K562 (cell line): ENCODE data around the gene KRTAP4-8. TPM values are rescaled to one million over a fixed set of nuclear protein-coding genes. Genes with fewer than 3 reads are reported as not detected.

Experiments
- ATAC-seq: fragments of 200-7000 bp; cut with Tn5 transposase; 3 replicates; pipeline ENCODE4 v1.9.1; 2020; ENCODE audit warnings: moderate library complexity
- BruUV-seq: library from RNA; stranded (reverse); fragments of 400-500 nt; replicated peaks from 2 replicates; lab custom pipeline; 2021; lab: Mats Ljungman, UMichigan
- CTCF ChIA-PET: fragments of 300-600 bp; formaldehyde crosslinking; extraction: SDS; loops from one replicate; lab custom pipeline; 2021; ENCODE audit warnings: low intra/inter-chr PET ratio; lab: Yijun Ruan, JAX
- POLR2A ChIA-PET: fragments of 300-600, 350-650 bp; sonication (Branson Sonifier 250); formaldehyde crosslinking; extraction: SDS; loops from one replicate; lab custom pipeline; 2021; ENCODE audit warnings: antibody characterized with exemption, inconsistent platforms; lab: Yijun Ruan, JAX
- DNase-seq, 4 experiments: peaks; one replicate each; pipeline versions ENCODE4 v3.0.0 to v3.0.0-alpha.2; 2011 to 2018; ENCODE audit warnings: low spot score in 3 of 4, mixed read lengths in 3 of 4; ENCODE audit errors: extremely low read depth in 1 of 4
- FAIRE-seq: peaks from 2 replicates; lab custom pipeline; 2011; peaks lifted over from hg19 to GRCh38; lab: Jason Lieb, UNC
- H2AFZ ChIP-seq: 2 replicates; pipeline ENCODE4 v1.6.0; 2011; ENCODE audit warnings: low read depth, low read length, control low read depth, inconsistent platforms
- H3K27ac ChIP-seq: fragments of 200-600 bp; 3 replicates; pipeline ENCODE4 v1.8.0; 2011; ENCODE audit warnings: low read depth, mild to moderate bottlenecking, control low read depth, inconsistent platforms, low read length, moderate library complexity, mixed read lengths; ENCODE audit errors: extremely low read depth
- H3K27me3 ChIP-seq, 2 experiments: fragments of 300-600 bp in 1 of 2; 2 replicates in 1 of 2; 3 replicates in 1 of 2; pipeline versions ENCODE4 v1.6.0 to v1.8.0; 2011; ENCODE audit warnings: inconsistent platforms in 2 of 2, low read length in 2 of 2, mild to moderate bottlenecking in 1 of 2, mixed read lengths in 1 of 2, moderate library complexity in 1 of 2; ENCODE audit not compliant: control insufficient read depth in 2 of 2, insufficient read depth in 2 of 2
- H3K36me3 ChIP-seq: fragments of 300-600 bp; 3 replicates; pipeline ENCODE4 v1.8.0; 2011; ENCODE audit warnings: mild to moderate bottlenecking, low read length, inconsistent platforms; ENCODE audit not compliant: control insufficient read depth, insufficient read depth
- H3K4me1 ChIP-seq, 2 experiments: fragments of 200-600 bp in 1 of 2; replicated peaks in 1 of 2; 2 replicates in 1 of 2; 3 replicates in 1 of 2; pipeline versions ENCODE4 v1.5.1 to v1.8.0; 2011; ENCODE audit warnings: inconsistent platforms in 2 of 2, low read length in 2 of 2, mild to moderate bottlenecking in 1 of 2, mixed read lengths in 1 of 2, moderate library complexity in 1 of 2; ENCODE audit not compliant: control insufficient read depth in 2 of 2, insufficient read depth in 2 of 2
- H3K4me2 ChIP-seq: 2 replicates; pipeline ENCODE4 v1.6.1; 2011; ENCODE audit warnings: low read length, control low read depth, inconsistent platforms, mixed read lengths; ENCODE audit not compliant: insufficient read depth
- H3K4me3 ChIP-seq: fragments of 200-600 bp; sonication (generic), shearing (Covaris generic); 2 replicates; pipeline ENCODE4 v1.5.1; 2016; ENCODE audit warnings: control low read depth, inconsistent platforms
- H3K79me2 ChIP-seq: fragments of 200-600 bp; 3 replicates; pipeline ENCODE4 v1.8.0; 2011; ENCODE audit warnings: low read length, inconsistent platforms; ENCODE audit not compliant: control insufficient read depth, insufficient read depth
- H3K9ac ChIP-seq, 2 experiments: 2 replicates each; pipeline versions ENCODE4 v1.6.0 to v1.6.1; 2011; ENCODE audit warnings: low read depth in 2 of 2, low read length in 2 of 2, control low read depth in 1 of 2, inconsistent platforms in 1 of 2, mild to moderate bottlenecking in 1 of 2, mixed read lengths in 1 of 2; ENCODE audit not compliant: insufficient read depth in 1 of 2
- H3K9me1 ChIP-seq: one replicate; pipeline ENCODE4 v1.6.0; 2011; ENCODE audit warnings: inconsistent platforms, mild to moderate bottlenecking, low read length, moderate library complexity; ENCODE audit not compliant: control insufficient read depth, insufficient read depth
- H3K9me3 ChIP-seq: replicated peaks from 2 replicates; pipeline ENCODE4 v1.5.1; 2011; ENCODE audit warnings: low read depth, low read length, inconsistent platforms; ENCODE audit not compliant: control insufficient read depth, insufficient read depth
- H4K20me1 ChIP-seq: replicated peaks from 2 replicates; pipeline ENCODE4 v1.6.1; 2011; ENCODE audit warnings: low read length, inconsistent platforms, mixed read lengths; ENCODE audit not compliant: control insufficient read depth, insufficient read depth
- CREM ChIP-seq: IDR thresholded peaks from 2 replicates; pipeline ENCODE4 v1.6.1; 2014; ENCODE audit warnings: antibody characterized with exemption, low read depth
- IRF2 ChIP-seq: sonication (generic); formaldehyde crosslinking; IDR thresholded peaks from 2 replicates; pipeline ENCODE4 v1.8.1; 2022; ENCODE audit warnings: mild to moderate bottlenecking, missing genetic modification reagents
- KDM1A ChIP-seq, 2 experiments: fragments of 450-650 bp; IDR thresholded peaks; 2 replicates each; pipeline ENCODE4 v1.6.1; 2016; ENCODE audit warnings: mild to moderate bottlenecking in 2 of 2
- MECOM ChIP-seq: fragments of 250-450 bp; sonication (Bioruptor Pico); IDR thresholded peaks from 2 replicates; pipeline ENCODE4 v1.8.0; 2022; ENCODE audit warnings: inconsistent platforms
- PHF21A ChIP-seq: fragments of 450-650 bp; IDR thresholded peaks from 2 replicates; pipeline ENCODE4 v1.6.1; 2017; ENCODE audit warnings: low read depth, borderline replicate concordance
- PRPF4 ChIP-seq: fragments of 200-400 bp; formaldehyde crosslinking; IDR thresholded peaks from one replicate; pipeline ENCODE4 v1.6.1; 2017; ENCODE audit warnings: low read length, low read depth, mild to moderate bottlenecking; ENCODE audit not compliant: insufficient read depth, poor library complexity, severe bottlenecking
- RBM14 ChIP-seq: fragments of 200-400 bp; formaldehyde crosslinking; IDR thresholded peaks from 2 replicates; pipeline ENCODE4 v1.6.1; 2018; ENCODE audit warnings: low read depth, mild to moderate bottlenecking, low read length, moderate library complexity, borderline replicate concordance; ENCODE audit not compliant: insufficient read depth
- SMARCC2 ChIP-seq: fragments of 450-650 bp; IDR thresholded peaks from 2 replicates; pipeline ENCODE4 v1.6.1; 2017; ENCODE audit warnings: antibody characterized with exemption, moderate library complexity, mild to moderate bottlenecking, low read depth
- TBL1XR1 ChIP-seq, 2 experiments: IDR thresholded peaks; 2 replicates each; pipeline ENCODE4 v1.6.1; 2012; ENCODE audit warnings: improper control_type of control experiment in 2 of 2, low read length in 2 of 2, mild to moderate bottlenecking in 1 of 2
- ZNF175 ChIP-seq: fragments of 200-800 bp; sonication (Bioruptor generic); IDR thresholded peaks from 2 replicates; pipeline ENCODE4 v1.6.1; 2016; ENCODE audit warnings: low read depth, mild to moderate bottlenecking, missing genetic modification characterization, missing compliant biosample characterization
- ZNF583 ChIP-seq: fragments of 250-450 bp; sonication (Bioruptor Pico); IDR thresholded peaks from 2 replicates; pipeline ENCODE4 v1.4.0; 2020
- WGBS: fragments of 100-300 bp; shearing (Covaris generic); methylation state at CpG from one replicate; pipeline ENCODE4 v1.1.6; 2016; ENCODE audit warnings: low coverage, mixed read lengths; ENCODE audit not compliant: insufficient coverage; ENCODE audit errors: missing lambda C conversion rate; 5-methylcytosine and 5-hydroxymethylcytosine counted together
- in situ Hi-C: fragments of 300-500 bp; cut with MboI; formaldehyde crosslinking; loops from 4 replicates; pipeline ENCODE4 v1.15.0; 2018; ENCODE audit warnings: inconsistent platforms, mixed read lengths
- intact Hi-C: fragments of 100-400 bp; cut with micrococcal nuclease; formaldehyde crosslinking; loops from 2 replicates; pipeline ENCODE4 v1.14.2; 2022
- polyA plus RNA-seq, 8 experiments: library from polyadenylated mRNA; depleted of rRNA in 4 of 8; stranded (reverse) in 5 of 8; unstranded in 3 of 8; fragments of >200 nt; fragmentation: Nextera tagmentation in 2 of 8; fragmentation: Illumina TruSeq in 1 of 8; extraction: Ambion mirVana in 2 of 8; extraction: Trizol in 1 of 8; gene quantifications; 2 replicates each; pipeline versions ENCODE4 v1.2.1 to v1.2.3, GENCODE V29; 2011 to 2014; ENCODE audit warnings: inconsistent platforms in 1 of 8, missing spikeins in 1 of 8
- total RNA-seq, 7 experiments: library from RNA; depleted of rRNA in 6 of 7; stranded (reverse); fragments of >200 nt in 6 of 7; fragmentation: Illumina TruSeq in 2 of 7; extraction: Trizol in 2 of 7; gene quantifications; 2 replicates each; pipeline versions ENCODE4 v1.2.1 to v1.2.3, GENCODE V29; 2011 to 2021; ENCODE audit warnings: low replicate concordance in 1 of 7
- TF ChIP-seq, protein P1 (sequence below): fragments of 450-650 bp; IDR thresholded peaks from 2 replicates; pipeline ENCODE4 v1.6.1; 2018; ENCODE audit not compliant: partially characterized antibody
- TF ChIP-seq, protein P2 (sequence below): sonication (generic); formaldehyde crosslinking; IDR thresholded peaks from 2 replicates; pipeline ENCODE4 v1.8.1; 2023; ENCODE audit warnings: mild to moderate bottlenecking, missing genetic modification reagents
- TF ChIP-seq, protein P3 (sequence below): fragments of 450-650 bp; IDR thresholded peaks from 2 replicates; pipeline ENCODE4 v1.6.1; 2016; ENCODE audit warnings: low read depth, mild to moderate bottlenecking, moderate library complexity
- TF ChIP-seq, protein P4 (sequence below): IDR thresholded peaks from 2 replicates; pipeline ENCODE4 v1.6.1; 2012; ENCODE audit warnings: low read depth, low read length, improper control_type of control experiment, borderline replicate concordance

The KRTAP4-8 gene
- total and polyA plus RNA-seq, 9 of the 15 experiments (the other 6 are each of a cell fraction or from before 2014, with no cell fraction given): not detected

DNA sequence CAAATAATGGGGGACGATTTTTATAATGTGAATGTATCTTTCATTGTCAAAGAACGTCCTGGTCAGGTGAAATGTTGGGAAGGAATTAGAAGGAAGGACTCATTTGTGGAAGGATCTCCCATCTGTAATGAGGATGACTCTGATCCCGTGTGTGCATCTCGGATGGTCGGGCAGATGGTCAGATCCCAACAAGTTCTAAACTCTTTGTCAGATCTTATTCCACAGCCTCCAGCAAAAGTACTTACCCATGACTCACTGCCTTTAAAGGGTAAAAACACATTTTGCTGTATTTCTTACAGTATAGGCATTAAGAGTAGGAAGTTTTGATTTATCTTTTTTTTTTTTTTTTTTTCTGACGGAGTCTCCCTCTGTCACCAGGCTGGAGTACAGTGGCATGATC lies 539 bp upstream of the KRTAP4-8 start (continued):
- TF ChIP-seq, protein P1, sequence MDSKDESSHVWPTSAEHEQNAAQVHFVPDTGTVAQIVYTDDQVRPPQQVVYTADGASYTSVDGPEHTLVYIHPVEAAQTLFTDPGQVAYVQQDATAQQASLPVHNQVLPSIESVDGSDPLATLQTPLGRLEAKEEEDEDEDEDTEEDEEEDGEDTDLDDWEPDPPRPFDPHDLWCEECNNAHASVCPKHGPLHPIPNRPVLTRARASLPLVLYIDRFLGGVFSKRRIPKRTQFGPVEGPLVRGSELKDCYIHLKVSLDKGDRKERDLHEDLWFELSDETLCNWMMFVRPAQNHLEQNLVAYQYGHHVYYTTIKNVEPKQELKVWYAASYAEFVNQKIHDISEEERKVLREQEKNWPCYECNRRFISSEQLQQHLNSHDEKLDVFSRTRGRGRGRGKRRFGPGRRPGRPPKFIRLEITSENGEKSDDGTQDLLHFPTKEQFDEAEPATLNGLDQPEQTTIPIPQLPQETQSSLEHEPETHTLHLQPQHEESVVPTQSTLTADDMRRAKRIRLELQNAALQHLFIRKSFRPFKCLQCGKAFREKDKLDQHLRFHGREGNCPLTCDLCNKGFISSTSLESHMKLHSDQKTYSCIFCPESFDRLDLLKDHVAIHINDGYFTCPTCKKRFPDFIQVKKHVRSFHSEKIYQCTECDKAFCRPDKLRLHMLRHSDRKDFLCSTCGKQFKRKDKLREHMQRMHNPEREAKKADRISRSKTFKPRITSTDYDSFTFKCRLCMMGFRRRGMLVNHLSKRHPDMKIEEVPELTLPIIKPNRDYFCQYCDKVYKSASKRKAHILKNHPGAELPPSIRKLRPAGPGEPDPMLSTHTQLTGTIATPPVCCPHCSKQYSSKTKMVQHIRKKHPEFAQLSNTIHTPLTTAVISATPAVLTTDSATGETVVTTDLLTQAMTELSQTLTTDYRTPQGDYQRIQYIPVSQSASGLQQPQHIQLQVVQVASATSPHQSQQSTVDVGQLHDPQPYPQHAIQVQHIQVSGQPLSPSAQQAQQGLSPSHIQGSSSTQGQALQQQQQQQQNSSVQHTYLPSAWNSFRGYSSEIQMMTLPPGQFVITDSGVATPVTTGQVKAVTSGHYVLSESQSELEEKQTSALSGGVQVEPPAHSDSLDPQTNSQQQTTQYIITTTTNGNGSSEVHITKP: no peak
- TF ChIP-seq MECOM: no peak
- TF ChIP-seq, all 486 proteins: peak for 0

DNA sequence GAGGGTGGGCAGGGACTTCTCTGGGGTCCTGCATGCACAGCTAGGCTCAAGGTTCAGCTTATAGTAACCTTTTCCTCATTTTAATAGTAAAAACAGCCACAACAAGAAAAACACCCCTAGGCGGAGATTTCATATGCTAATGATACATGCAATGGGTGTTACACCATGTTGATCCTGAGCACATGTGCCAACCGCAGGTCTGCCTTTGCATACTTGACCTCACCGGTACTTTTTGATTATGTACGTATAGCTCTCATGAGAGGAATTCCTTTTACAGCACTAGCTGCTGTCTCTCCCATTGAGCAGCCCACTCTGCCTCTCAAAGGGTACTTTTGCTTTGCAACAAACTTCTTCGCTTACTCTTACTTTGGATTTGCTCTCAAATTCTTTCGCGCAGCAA lies 1.9 kb downstream of the KRTAP4-8 start:
- H3K4me3 ChIP-seq: no peak overlapping the region
- TF ChIP-seq TBL1XR1 (IDR thresholded peaks at IDR 0.05; ENCODE audit: low read length in 2 of 2): no peak
- TF ChIP-seq KDM1A (IDR thresholded peaks at IDR 0.05): no peak
- TF ChIP-seq RBM14: no peak
- TF ChIP-seq PRPF4: no peak
- TF ChIP-seq SMARCC2: no peak
- TF ChIP-seq, protein P2, sequence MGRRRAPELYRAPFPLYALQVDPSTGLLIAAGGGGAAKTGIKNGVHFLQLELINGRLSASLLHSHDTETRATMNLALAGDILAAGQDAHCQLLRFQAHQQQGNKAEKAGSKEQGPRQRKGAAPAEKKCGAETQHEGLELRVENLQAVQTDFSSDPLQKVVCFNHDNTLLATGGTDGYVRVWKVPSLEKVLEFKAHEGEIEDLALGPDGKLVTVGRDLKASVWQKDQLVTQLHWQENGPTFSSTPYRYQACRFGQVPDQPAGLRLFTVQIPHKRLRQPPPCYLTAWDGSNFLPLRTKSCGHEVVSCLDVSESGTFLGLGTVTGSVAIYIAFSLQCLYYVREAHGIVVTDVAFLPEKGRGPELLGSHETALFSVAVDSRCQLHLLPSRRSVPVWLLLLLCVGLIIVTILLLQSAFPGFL (CRISPR knock-in tag): no peak
- no peak for TF ChIP-seq PHF21A
- no peak for TF ChIP-seq CREM
- no peak for TF ChIP-seq ZNF175
- TF ChIP-seq, protein P3, sequence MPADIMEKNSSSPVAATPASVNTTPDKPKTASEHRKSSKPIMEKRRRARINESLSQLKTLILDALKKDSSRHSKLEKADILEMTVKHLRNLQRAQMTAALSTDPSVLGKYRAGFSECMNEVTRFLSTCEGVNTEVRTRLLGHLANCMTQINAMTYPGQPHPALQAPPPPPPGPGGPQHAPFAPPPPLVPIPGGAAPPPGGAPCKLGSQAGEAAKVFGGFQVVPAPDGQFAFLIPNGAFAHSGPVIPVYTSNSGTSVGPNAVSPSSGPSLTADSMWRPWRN: no peak
- TF ChIP-seq, protein P4, sequence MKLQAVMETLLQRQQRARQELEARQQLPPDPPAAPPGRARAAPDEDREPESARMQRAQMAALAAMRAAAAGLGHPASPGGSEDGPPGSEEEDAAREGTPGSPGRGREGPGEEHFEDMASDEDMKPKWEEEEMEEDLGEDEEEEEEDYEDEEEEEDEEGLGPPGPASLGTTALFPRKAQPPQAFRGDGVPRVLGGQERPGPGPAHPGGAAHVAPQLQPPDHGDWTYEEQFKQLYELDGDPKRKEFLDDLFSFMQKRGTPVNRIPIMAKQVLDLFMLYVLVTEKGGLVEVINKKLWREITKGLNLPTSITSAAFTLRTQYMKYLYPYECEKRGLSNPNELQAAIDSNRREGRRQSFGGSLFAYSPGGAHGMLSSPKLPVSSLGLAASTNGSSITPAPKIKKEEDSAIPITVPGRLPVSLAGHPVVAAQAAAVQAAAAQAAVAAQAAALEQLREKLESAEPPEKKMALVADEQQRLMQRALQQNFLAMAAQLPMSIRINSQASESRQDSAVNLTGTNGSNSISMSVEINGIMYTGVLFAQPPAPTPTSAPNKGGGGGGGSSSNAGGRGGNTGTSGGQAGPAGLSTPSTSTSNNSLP: no peak
- TF ChIP-seq ZNF583: no peak
- TF ChIP-seq IRF2 (CRISPR knock-in tag): no peak

More for the DNA sequence above, 1.9 kb downstream of the KRTAP4-8 start:
- no peak overlapping the region for H2AFZ ChIP-seq
- FAIRE-seq (no peak), DNase-seq (no peak), ATAC-seq (no peak)
- H3K27me3 ChIP-seq: peaks cover 0 to 7% of the 10 kb centered on the region in 2 experiments; a peak in 1 of 5 replicates
- in situ Hi-C loops (no loop called here), intact Hi-C loops (no loop called here)
- POLR2A ChIA-PET: interaction anchor here (0.5 kb wide), 1 partner anchor 259 kb away, joined by 3 read pairs; no protein-coding TSS in a partner anchor
- no peaks in the 10 kb centered on the region for H3K9me1 ChIP-seq
- WGBS: 14% methylated on average over 7 of the region's 7 CpGs
- H3K9ac ChIP-seq: no peak overlapping the region
- no peaks in the 10 kb centered on the region for H3K36me3 ChIP-seq
- CTCF ChIA-PET: no interaction called here
- H3K4me1 ChIP-seq: no peaks in the 10 kb centered on the region
- H3K9me3 ChIP-seq: no peaks in the 10 kb centered on the region
- no peak overlapping the region for H3K4me2 ChIP-seq
- H4K20me1 ChIP-seq: no peaks in the 10 kb centered on the region
- no TSS peak for BruUV-seq
- H3K27ac ChIP-seq: no peak overlapping the region
- no peaks in the 10 kb centered on the region for H3K79me2 ChIP-seq
